Measurements from ENCODE around the gene FHL2.

DNA sequence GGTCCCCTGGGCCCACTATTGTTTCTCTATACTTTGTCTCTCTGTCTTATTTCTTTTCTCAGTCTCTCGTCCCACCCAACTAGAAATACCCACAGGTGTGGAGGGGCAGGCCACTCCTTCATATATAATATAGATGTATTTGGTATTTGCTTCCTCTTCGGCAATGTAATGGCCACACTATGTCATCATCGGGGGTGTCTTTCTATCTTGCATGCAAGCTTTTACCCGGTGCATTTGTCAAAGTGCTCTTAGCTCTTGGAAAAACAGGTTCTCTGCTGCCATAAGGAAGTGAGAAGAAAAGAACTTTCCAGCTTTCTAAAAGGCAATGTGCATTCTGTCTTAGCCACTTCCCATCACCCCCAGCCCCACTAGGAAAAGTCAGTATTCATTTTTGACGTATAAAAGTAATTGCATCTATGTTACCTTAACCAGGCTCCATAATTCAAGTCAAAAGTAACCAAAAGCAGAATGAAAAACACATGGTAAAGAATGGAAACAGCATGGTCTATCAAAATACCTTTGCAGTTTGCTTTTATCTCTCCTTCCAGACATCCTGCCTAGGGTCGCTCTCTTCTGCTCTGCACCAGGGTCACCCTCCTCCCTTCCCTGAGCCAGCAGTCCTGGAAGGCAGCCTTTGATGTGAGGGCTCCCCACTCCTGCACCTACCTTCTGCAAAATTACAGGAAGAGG, 27.2 kb upstream of the FHL2 start:
- no peak for TF ChIP-seq POLR2A (IDR thresholded peaks at IDR 0.05; ENCODE audit: low read depth, low read length)
- no peak for TF ChIP-seq POLR2AphosphoS5 (IDR thresholded peaks at IDR 0.05; ENCODE audit: insufficient read depth, low read depth, low read length)
- TF ChIP-seq, protein P1, sequence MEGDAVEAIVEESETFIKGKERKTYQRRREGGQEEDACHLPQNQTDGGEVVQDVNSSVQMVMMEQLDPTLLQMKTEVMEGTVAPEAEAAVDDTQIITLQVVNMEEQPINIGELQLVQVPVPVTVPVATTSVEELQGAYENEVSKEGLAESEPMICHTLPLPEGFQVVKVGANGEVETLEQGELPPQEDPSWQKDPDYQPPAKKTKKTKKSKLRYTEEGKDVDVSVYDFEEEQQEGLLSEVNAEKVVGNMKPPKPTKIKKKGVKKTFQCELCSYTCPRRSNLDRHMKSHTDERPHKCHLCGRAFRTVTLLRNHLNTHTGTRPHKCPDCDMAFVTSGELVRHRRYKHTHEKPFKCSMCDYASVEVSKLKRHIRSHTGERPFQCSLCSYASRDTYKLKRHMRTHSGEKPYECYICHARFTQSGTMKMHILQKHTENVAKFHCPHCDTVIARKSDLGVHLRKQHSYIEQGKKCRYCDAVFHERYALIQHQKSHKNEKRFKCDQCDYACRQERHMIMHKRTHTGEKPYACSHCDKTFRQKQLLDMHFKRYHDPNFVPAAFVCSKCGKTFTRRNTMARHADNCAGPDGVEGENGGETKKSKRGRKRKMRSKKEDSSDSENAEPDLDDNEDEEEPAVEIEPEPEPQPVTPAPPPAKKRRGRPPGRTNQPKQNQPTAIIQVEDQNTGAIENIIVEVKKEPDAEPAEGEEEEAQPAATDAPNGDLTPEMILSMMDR (IDR thresholded peaks at IDR 0.05; ENCODE audit: extremely low read depth in 1 of 2, insufficient read depth in 1 of 2, low read depth in 1 of 2, low read length in 2 of 2) = no peak
- TF ChIP-seq, protein P2, sequence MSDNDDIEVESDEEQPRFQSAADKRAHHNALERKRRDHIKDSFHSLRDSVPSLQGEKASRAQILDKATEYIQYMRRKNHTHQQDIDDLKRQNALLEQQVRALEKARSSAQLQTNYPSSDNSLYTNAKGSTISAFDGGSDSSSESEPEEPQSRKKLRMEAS (IDR thresholded peaks at IDR 0.05; ENCODE audit: insufficient read depth, insufficient read length) = no peak
- no peak for TF ChIP-seq EZH2 (IDR thresholded peaks at IDR 0.05; ENCODE audit: borderline replicate concordance, low read depth, low read length, severe bottlenecking)
- TF ChIP-seq FOS (IDR thresholded peaks at IDR 0.05; ENCODE audit: borderline replicate concordance, insufficient read depth, low read length) = no peak

Measured in endothelial cell of umbilical vein (primary cell).